GM18867 (cell line): ENCODE results near the gene GHSR.

Experiments
- ATAC-seq: cut with Tn5 transposase; IDR thresholded peaks from one replicate; pipeline ENCODE4 v1.9.1; 2021; ENCODE audit warnings: mild to moderate bottlenecking, moderate library complexity; ENCODE audit not compliant: unreplicated experiment

The GHSR gene

GRCh38 chr3:172438186-172438585, 10.1 kb downstream of the GHSR start:
- no peak for ATAC-seq

- ATAC-seq = no peak
These were observed 10.5 kb downstream of the GHSR start for GRCh38 chr3:172437713-172438112.

GRCh38 chr3:172415323-172415722, 32.9 kb downstream of the GHSR start:
- no peak for ATAC-seq

GRCh38 chr3:172411478-172411947, 36.7 kb downstream of the GHSR start:
- no peak for ATAC-seq

- ATAC-seq = no peak
These were observed 37.4 kb downstream of the GHSR start for GRCh38 chr3:172410702-172411477.

GRCh38 chr3:172407872-172408271, 40.4 kb downstream of the GHSR start:
- no peak for ATAC-seq

- ATAC-seq = no peak
These were observed 42.3 kb downstream of the GHSR start for GRCh38 chr3:172405914-172406313.

GRCh38 chr3:172404237-172404962, 43.9 kb downstream of the GHSR start:
- no peak for ATAC-seq

- ATAC-seq = no peak
These were observed 45.2 kb downstream of the GHSR start for GRCh38 chr3:172402892-172403643.

GRCh38 chr3:172402090-172402489, 46.2 kb downstream of the GHSR start:
- no peak for ATAC-seq

- no peak for ATAC-seq
These were observed 49.8 kb downstream of the GHSR start for GRCh38 chr3:172398484-172398883.

GRCh38 chr3:172397716-172398405, 50.4 kb downstream of the GHSR start:
- no peak for ATAC-seq

GRCh38 chr3:172396400-172396799, 51.9 kb downstream of the GHSR start:
- ATAC-seq = no peak

- ATAC-seq = no peak
These were observed 53.6 kb downstream of the GHSR start for GRCh38 chr3:172394692-172395091.
